GM18868 (cell line): Measurements from ENCODE around the gene MTHFR.
"Not testable (repeated sequence)": the region's sequence is repeated elsewhere in the genome, so short reads cannot be mapped to it uniquely, and the experiment has no call there.

ENCODE experiments used
- ATAC-seq: cut with Tn5 transposase; IDR thresholded peaks from one replicate; pipeline ENCODE4 v1.9.1; 2021; ENCODE audit warnings: mild to moderate bottlenecking, moderate library complexity; ENCODE audit not compliant: unreplicated experiment

The MTHFR gene

GRCh38 chr1:11833900-11834299, 28.1 kb upstream of the MTHFR start:
- no peak for ATAC-seq

DNA sequence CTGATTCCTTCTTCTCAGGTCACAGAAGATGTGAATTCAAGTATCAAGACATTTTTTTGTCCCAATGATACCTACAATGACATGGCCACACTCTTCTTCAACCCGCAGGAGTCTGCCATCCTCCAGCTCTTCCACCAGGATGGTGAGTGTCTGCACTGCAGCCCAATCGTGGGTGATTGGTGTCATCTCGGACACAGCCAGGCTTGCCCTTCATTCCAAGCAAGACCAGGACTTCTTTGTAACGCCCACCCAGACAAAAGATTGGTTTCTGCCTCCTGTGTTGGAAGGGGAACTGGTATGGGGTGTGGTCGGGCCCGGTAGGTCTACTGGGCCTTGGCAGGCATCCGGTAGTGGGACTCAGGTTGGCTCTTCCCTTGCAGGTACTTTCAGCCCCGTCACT, 27.7 kb upstream of the MTHFR start:
- ATAC-seq: no peak

DNA sequence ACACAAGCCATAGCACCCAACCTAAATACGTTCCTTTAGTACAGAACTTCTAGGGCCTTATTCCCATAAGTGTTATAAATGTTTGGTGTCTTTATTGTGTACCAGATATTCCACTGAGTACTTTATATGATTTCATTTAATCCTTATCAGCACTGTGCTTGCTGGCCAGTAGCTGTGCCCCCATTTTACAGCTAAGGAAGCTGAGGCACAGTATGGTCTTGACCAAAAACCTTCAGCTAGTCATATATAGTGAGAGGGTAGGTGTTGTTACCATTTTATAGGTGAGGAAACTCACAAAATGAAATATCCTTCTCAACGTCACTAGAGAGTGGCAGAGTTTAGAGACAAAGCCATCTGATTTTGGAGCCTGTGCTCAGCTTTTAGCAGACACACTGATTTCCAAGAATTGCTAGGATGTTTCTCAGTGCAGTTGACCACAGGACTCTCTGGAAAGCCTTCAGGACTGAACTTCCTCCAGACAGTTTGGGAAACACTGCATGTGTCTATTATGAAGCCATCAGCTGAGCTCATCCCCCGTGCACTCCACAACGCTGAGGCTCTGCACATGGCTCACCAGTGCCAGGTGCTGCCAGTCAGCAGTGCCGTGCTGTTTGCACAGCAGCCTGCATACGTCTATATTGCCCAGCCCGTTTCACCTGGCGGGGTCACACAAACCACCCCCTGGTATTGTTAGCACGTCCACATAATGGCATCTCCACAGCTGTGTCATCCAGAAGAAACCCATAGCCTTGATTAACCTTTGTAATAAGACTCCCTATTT, 26.4 kb upstream of the MTHFR start:
- ATAC-seq: no peak

DNA sequence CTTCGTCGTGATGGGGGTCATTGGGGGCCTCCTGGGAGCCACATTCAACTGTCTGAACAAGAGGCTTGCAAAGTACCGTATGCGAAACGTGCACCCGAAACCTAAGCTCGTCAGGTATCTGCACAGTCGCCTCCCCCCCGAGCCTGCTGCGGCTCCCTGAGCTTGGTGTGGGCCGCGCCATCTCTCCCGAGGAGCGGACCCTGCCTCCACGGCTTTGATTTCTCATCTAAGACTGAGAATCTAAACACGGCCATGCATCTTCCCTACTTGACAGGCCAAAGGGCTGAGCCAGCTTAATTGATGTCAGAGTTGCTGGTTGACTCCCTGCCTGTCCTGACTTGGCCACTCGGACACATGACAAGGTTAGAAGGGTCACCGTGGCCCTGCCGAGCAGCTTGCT, 22.7 kb upstream of the MTHFR start:
- no peak for ATAC-seq

DNA sequence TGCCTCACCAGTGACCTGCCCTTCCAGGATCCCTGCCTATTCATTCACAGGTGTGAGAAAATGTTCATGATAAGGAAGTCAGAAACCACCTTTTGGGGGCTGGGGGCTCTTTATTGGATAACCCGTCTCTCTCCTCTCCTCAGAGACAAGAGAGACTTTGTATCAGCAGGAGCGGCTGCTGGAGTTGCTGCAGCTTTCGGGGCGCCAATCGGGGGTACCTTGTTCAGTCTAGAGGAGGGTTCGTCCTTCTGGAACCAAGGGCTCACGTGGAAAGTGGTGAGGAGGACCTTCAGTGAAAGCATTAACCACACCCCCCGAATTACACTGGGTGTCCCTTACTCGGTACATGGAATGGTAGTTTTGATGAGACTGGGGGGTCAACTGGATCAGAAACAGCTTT, 21.2 kb upstream of the MTHFR start:
- ATAC-seq: no peak

- no peak for ATAC-seq
Measured at GRCh38 chr1:11825131-11825530, 19.4 kb upstream of the MTHFR start.

- ATAC-seq: no peak
Measured at GRCh38 chr1:11823366-11824137, 17.8 kb upstream of the MTHFR start.

DNA sequence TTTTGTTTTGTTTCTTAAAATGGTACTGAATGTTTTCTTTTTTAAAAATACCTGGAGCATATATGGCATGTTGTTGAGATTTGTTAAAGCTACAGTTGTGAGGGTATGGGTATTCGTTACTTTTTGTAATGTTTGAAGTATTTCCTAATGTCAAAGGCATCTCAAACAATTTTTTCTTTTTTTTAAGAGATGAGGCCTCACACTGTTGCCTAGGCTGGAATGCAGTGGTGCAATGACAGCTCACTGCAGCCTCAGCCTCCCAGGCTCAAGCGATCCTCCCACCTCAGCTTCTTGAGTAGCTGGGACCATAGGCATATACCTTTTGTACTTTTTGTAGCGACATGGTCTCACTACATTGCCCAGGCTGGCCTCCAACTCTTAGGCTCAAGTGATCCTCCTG, 16.3 kb upstream of the MTHFR start:
- no peak for ATAC-seq

GRCh38 chr1:11817192-11817591, 11.4 kb upstream of the MTHFR start:
- no peak for ATAC-seq

- no peak for ATAC-seq
Measured at GRCh38 chr1:11813021-11813420, 7.3 kb upstream of the MTHFR start.

DNA sequence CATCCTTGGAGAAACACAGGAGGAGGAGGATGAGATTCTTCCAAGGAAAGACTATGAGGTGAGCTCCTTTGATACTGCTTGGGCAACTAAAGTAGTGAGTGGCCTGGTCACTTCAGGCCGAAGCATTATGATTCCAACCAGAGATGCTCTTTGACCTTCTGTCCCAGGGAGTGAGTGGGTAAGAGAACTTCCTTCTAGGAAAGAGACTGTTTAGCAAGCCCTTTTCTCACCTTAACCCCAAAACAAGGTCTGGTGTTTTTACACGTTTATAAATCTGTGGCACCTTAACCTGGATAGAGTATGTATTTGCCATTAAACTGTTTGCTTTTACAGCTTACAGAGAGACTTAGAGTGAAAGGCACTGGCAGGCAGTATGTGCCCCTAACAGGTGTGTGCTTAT, 1.4 kb upstream of the MTHFR start:
- ATAC-seq: no peak

DNA sequence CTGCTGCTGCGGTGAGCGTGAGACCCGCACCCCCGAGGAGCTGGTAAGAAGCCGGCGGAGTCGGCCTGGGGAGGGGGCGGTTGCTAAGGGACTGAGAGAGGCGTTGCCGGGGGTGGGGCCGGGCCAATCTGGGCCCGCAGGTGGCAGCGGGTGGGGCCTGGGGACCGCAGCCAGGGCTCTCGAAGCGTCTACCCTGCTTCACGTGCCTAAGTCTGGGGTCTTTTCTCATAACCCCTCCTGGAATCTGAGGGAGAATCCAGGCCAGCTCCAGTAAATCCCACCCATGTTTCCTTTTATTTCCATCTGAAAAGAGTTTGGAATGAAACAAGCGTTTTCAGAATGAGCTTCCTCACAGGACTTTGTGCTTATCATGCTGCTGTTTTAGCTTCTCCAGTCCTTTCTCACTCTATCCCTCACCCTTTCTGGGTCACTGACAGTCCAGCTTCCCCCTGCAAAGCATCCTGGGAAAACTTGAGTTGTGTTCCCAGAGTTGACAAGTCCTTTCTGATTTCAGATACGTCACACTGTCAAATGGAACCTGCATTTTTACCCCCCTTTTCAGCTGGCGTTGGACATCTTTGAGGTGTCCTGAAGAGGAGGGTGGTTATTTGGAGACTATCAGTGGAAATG, 658 bp upstream of the MTHFR start:
- peak; percentile 45 for ATAC-seq

DNA sequence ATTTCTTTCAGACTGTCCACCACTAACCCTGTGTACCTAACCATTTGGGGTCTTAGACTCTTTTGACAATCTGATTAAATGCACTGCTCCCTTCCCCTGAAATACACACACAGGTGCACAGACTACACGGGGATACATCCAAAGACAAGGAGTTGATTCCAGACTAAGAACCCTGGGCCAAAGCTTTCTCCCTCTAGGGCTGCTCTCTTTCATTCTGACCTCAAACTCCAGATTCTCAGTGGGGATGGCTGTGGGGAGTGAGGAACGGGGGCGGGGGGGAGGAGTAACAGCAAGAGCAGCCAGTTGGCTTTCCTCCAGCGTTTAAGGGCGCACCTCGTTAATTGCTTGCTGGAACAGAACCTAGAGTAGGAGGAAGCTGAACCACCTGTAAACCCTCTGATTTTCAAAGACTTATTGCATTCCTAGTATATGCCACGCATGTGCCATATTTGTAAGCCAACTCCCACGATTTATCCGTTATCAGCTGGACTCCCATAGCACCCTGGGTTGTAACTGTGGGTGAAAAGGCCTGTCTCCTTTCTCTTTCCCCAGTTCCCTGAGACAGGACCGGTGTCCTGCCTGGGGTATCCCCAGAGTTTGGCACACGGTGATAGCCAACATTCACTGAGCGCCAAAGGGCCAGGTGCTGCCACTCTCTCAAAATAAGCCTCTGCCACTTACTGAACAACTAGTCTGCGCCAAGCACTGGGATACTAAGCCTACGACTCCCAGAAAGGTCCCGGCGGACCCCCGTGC, 920 bp downstream of the MTHFR start:
- ATAC-seq: no peak

- ATAC-seq: not testable (repeated sequence)
Measured at GRCh38 chr1:11803924-11804665, 1.7 kb downstream of the MTHFR start.

DNA sequence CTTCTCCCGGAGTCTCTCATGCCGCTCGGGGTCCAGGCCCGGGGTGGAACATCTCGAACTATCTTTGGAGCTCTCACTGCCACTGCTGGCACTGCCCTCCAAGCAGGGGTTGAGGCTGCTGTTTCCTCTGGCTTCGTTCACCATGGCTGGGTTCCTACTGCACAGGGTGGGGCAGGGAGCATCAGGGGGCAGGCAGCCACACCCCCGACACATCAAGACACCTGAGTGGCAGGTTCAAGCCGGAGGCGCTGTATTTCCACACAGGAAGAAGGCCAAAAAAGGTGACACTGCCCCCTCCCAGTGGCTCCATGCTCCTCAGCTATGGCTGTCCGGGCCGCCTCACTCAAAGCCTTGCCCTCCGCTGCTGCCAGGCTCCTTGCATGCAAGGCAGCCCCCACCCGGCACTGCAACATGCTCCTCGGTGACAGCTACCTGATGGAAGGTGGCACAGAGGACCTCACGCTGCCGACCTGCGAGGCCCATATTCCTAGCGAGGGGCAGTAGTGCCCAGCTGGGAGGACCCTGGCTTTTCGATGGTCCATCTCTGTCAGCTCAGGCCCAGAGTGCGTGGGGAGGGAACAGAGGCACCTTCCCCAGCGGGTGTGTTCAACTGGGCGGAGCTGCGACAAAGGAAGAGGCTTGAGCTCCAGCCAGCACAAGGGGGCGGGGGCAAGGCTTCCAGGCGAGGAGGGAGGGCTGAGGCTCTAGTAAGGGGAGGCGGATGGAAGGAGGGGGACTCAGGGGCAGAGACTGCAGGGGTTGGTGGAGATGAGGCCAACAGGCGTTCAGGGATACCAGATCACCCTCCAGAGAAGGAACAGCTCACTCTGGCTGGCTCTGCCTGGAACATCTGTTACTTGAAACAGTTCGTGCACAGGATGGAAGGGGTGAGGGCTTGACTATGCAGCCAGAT, 2.5 kb downstream of the MTHFR start:
- no peak for ATAC-seq

- no peak for ATAC-seq
Measured at GRCh38 chr1:11802616-11802972, 3.2 kb downstream of the MTHFR start.

DNA sequence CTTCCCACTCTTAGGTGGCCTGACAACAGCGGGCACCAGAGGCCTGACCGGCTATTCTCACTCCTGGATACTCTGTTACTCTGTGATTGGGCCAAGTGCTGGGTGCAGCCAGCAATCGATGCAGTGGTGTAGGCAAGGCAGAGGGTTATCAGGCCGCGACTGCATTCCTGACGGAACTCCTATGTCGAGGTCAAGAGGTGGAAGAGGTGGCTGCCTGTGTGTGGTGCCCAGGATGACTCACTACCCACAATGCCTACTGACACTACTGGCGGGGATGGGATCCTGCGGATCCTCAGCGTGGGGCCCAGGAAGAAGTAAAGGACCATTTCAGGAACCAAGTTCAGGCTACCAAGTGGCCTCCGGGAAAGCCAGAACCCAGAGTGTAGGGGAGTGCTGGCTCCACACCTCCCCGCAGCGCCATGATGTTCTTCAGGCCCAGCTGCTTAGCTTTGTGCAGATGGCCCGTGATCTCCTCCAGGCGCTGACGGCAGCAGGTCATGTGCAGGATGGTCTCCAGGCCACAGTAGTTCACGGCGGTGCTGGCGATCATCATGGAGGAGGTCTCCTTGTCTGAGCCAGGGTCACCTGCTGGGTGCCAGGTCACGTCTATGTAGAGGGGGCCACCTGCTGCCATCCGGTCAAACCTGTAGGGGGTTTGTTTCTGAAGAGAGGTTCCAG, 4.9 kb downstream of the MTHFR start:
- no peak for ATAC-seq

- ATAC-seq: no peak
Measured at GRCh38 chr1:11800391-11800755, 5.4 kb downstream of the MTHFR start.

- ATAC-seq: no peak
Measured at GRCh38 chr1:11799896-11800295, 5.9 kb downstream of the MTHFR start.
